HepG2 (cell line): ENCODE measurements around the gene MRI1. TPM values are rescaled to one million over a fixed set of nuclear protein-coding genes. Genes with fewer than 3 reads are reported as not detected.

Experiments used
- ATAC-seq: fragments of 200-7000 bp; cut with Tn5 transposase; 3 replicates; pipeline ENCODE4 v1.9.1; 2020; ENCODE audit warnings: mild to moderate bottlenecking, moderate library complexity
- BruUV-seq: library from RNA; stranded (reverse); fragments of 400-500 nt; replicated peaks from 2 replicates; lab custom pipeline; 2021; lab: Mats Ljungman, UMichigan
- CTCF ChIA-PET: fragments of 300-600 bp; formaldehyde crosslinking; extraction: SDS; loops from one replicate; lab custom pipeline; 2021; ENCODE audit warnings: low total read pairs, inconsistent platforms, low intra/inter-chr PET ratio; lab: Yijun Ruan, JAX
- POLR2A ChIA-PET: fragments of 350-600 bp; sonication (Branson Sonifier 250); formaldehyde crosslinking; loops from one replicate; lab custom pipeline; 2020; ENCODE audit warnings: antibody characterized with exemption, inconsistent platforms; lab: Yijun Ruan, JAX
- DNase-seq: peaks from one replicate; pipeline ENCODE4 v3.0.0-alpha.2; 2015; ENCODE audit warnings: low spot score
- FAIRE-seq: peaks from 3 replicates; lab custom pipeline; 2011; peaks lifted over from hg19 to GRCh38; lab: Jason Lieb, UNC
- H2AFZ ChIP-seq: one replicate; pipeline ENCODE4 v1.6.1; 2011; ENCODE audit warnings: low read length, inconsistent platforms
- H3K27ac ChIP-seq: fragments of 300-600 bp; 3 replicates; pipeline ENCODE4 v1.8.0; 2011; ENCODE audit warnings: mixed run types, mild to moderate bottlenecking, mixed read lengths, low read length, inconsistent platforms; ENCODE audit not compliant: insufficient read depth; ENCODE audit errors: extremely low read length
- H3K27me3 ChIP-seq, 2 experiments: fragments of 200-600 bp in 1 of 2; 2 replicates in 1 of 2; 3 replicates in 1 of 2; pipeline versions ENCODE4 v1.6.0 to v1.8.0; 2011; ENCODE audit warnings: low read length in 2 of 2, mild to moderate bottlenecking in 2 of 2, moderate library complexity in 2 of 2, inconsistent platforms in 1 of 2; ENCODE audit not compliant: insufficient read depth in 2 of 2, control insufficient read depth in 1 of 2
- H3K36me3 ChIP-seq, 2 experiments: fragments of 200-600 bp in 1 of 2; replicated peaks in 1 of 2; 2 replicates in 1 of 2; 3 replicates in 1 of 2; pipeline versions ENCODE4 v1.5.1 to v1.8.0; 2011; ENCODE audit warnings: low read length in 2 of 2, inconsistent platforms in 1 of 2; ENCODE audit not compliant: insufficient read depth in 2 of 2, control insufficient read depth in 1 of 2
- H3K4me1 ChIP-seq: 2 replicates; pipeline ENCODE4 v1.5.1; 2012; ENCODE audit warnings: low read length, inconsistent platforms; ENCODE audit not compliant: insufficient read depth
- H3K4me2 ChIP-seq: 2 replicates; pipeline ENCODE4 v1.6.0; 2011; ENCODE audit warnings: low read depth, low read length, inconsistent platforms
- H3K4me3 ChIP-seq, 3 experiments: fragments of 200-600 bp in 1 of 3; sonication (generic), shearing (Covaris generic) in 1 of 3; replicated peaks in 1 of 3; 2 replicates each; pipeline ENCODE4 v1.5.1; 2011 to 2016; ENCODE audit warnings: low read length in 3 of 3, inconsistent platforms in 2 of 3, low read depth in 2 of 3, mild to moderate bottlenecking in 2 of 3, control low read depth in 1 of 3, mixed read lengths in 1 of 3; ENCODE audit not compliant: insufficient read depth in 1 of 3
- H3K79me2 ChIP-seq: one replicate; pipeline ENCODE4 v1.6.1; 2011; ENCODE audit warnings: low read length, inconsistent platforms; ENCODE audit not compliant: insufficient read depth
- H3K9ac ChIP-seq: 2 replicates; pipeline ENCODE4 v1.6.0; 2011; ENCODE audit warnings: mild to moderate bottlenecking, low read depth, low read length, inconsistent platforms; ENCODE audit not compliant: insufficient read depth
- H3K9me3 ChIP-seq: 2 replicates; pipeline ENCODE4 v1.5.1; 2012; ENCODE audit warnings: mild to moderate bottlenecking, low read length
- H4K20me1 ChIP-seq: 2 replicates; pipeline ENCODE4 v1.6.0; 2011; ENCODE audit warnings: inconsistent platforms, mild to moderate bottlenecking, low read length, moderate library complexity; ENCODE audit not compliant: insufficient read depth
- HDAC1 ChIP-seq: sonication (generic); formaldehyde crosslinking; IDR thresholded peaks from 2 replicates; pipeline ENCODE4 v1.5.1; 2020; ENCODE audit warnings: mild to moderate bottlenecking, missing genetic modification reagents
- MEIS1 ChIP-seq: sonication (generic); formaldehyde crosslinking; IDR thresholded peaks from 2 replicates; pipeline ENCODE4 v1.9.0; 2021; ENCODE audit warnings: mild to moderate bottlenecking, missing genetic modification reagents, moderate library complexity, borderline replicate concordance
- NFE2L1 ChIP-seq: sonication (generic); formaldehyde crosslinking; IDR thresholded peaks from 2 replicates; pipeline ENCODE4 v1.4.0; 2020; ENCODE audit warnings: missing genetic modification reagents, mild to moderate bottlenecking, borderline replicate concordance
- NR2F6 ChIP-seq, 2 experiments: IDR thresholded peaks; 2 replicates each; pipeline ENCODE4 v1.6.1; 2016; ENCODE audit warnings: antibody characterized with exemption in 1 of 2, mild to moderate bottlenecking in 1 of 2
- SP4 ChIP-seq: sonication (generic); formaldehyde crosslinking; IDR thresholded peaks from 2 replicates; pipeline ENCODE4 v1.8.1; 2023; ENCODE audit warnings: mild to moderate bottlenecking, missing genetic modification reagents
- THYN1 ChIP-seq: sonication (generic); formaldehyde crosslinking; IDR thresholded peaks from 2 replicates; pipeline ENCODE4 v1.8.1; 2023; ENCODE audit warnings: low read depth, mild to moderate bottlenecking, moderate library complexity, missing genetic modification reagents, borderline replicate concordance
- YY1 ChIP-seq: IDR thresholded peaks from 2 replicates; pipeline ENCODE4 v1.6.1; 2011; ENCODE audit warnings: low read length, low read depth, moderate library complexity, mild to moderate bottlenecking; ENCODE audit not compliant: insufficient read depth, insufficient replicate concordance
- ZKSCAN8 ChIP-seq: IDR thresholded peaks from 2 replicates; pipeline ENCODE4 v1.6.1; 2016; ENCODE audit warnings: borderline replicate concordance, missing genetic modification reagents, missing compliant biosample characterization
- ZMYM3 ChIP-seq: sonication (generic); formaldehyde crosslinking; IDR thresholded peaks from 2 replicates; pipeline ENCODE4 v1.5.1; 2020; ENCODE audit warnings: mild to moderate bottlenecking, missing genetic modification reagents
- ZNF33B ChIP-seq: sonication (generic); formaldehyde crosslinking; IDR thresholded peaks from 2 replicates; pipeline ENCODE4 v1.5.1; 2020; ENCODE audit warnings: mild to moderate bottlenecking, missing genetic modification reagents
- WGBS: methylation state at CpG from one replicate; pipeline ENCODE4 v1.1.6; 2017; ENCODE audit warnings: low lambda C conversion rate; 5-methylcytosine and 5-hydroxymethylcytosine counted together
- in situ Hi-C: cut with HindIII; loops from 2 replicates; pipeline ENCODE4 v1.10.0; 2017; ENCODE audit warnings: low pct_unique_long_range_greater_than_20kb; ENCODE audit not compliant: extremely low pct_ligation_motif_present
- intact Hi-C: fragments of 100-400 bp; cut with micrococcal nuclease; formaldehyde crosslinking; loops from one replicate; pipeline ENCODE4 v1.10.0; 2022; ENCODE audit not compliant: unreplicated experiment
- polyA plus RNA-seq, 8 experiments: library from polyadenylated mRNA; depleted of rRNA in 3 of 8; stranded (reverse) in 7 of 8; unstranded in 1 of 8; fragments of >200 nt; fragmentation: Illumina TruSeq in 4 of 8; extraction: Trizol in 4 of 8; gene quantifications; 2 replicates each; pipeline versions ENCODE4 v1.2.1 to v1.2.3, GENCODE V29; 2011 to 2016; ENCODE audit warnings: low read depth in 4 of 8, missing spikeins in 1 of 8, mixed read lengths in 1 of 8; ENCODE audit not compliant: insufficient read depth in 1 of 8
- total RNA-seq, 5 experiments: library from RNA; depleted of rRNA; stranded (reverse); fragments of >200 nt; fragmentation: Illumina TruSeq; extraction: Trizol; gene quantifications; 2 replicates each; pipeline ENCODE4 v1.2.3, GENCODE V29; 2016; ENCODE audit warnings: low read depth in 1 of 5

Gene MRI1
- total and polyA plus RNA-seq, 2 of the 13 experiments (the other 11 are each of a cell fraction or from before 2014, with no cell fraction given), result 20.1 to 20.6 TPM

DNA sequence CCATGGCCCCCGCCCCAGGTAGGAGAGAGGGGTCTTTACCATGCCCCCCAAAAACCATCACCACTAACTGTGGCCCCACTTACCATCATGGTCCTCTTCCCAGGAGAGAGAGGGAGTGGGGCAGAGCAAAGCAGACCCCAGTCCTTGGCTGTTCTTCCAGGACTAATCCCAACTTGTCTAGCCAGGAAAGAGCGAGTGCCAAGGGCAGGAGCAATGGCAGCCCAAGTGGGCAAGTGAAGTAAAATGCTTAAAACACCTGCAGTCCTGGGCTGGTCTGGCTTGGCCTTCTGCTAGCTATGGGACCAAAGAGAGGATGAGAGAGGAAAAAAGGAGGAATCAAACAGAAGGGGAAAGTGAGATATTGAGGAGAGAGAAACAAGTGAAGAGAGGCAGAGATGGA lies 48.8 kb downstream of the MRI1 start:
- H3K27me3 ChIP-seq, result no peaks in the 10 kb centered on the region; a peak in 1 of 5 replicates
- FAIRE-seq, result no peak
- H3K27ac ChIP-seq, result no peak overlapping the region
- no peak overlapping the region for H3K9ac ChIP-seq
- no TSS peak for BruUV-seq
- whole genome bisulfite sequencing, result 95% methylated on average over 1 of the region's 2 CpGs
- CTCF ChIA-PET, result no interaction called here
- in situ Hi-C loops (no loop called here), intact Hi-C loops (no loop called here)
- no peaks in the 10 kb centered on the region for H3K36me3 ChIP-seq
- POLR2A ChIA-PET, result no interaction called here
- H3K4me2 ChIP-seq, result no peak overlapping the region
- no peaks in the 10 kb centered on the region for H3K9me3 ChIP-seq
- TF ChIP-seq HDAC1 (CRISPR knock-in tag) (no peak), ZKSCAN8 (CRISPR knock-in tag) (no peak), ZMYM3 (CRISPR knock-in tag) (0 out of 2 replicates have a peak, but pooled peaks have one; percentile 27)
- no peak overlapping the region for H2AFZ ChIP-seq
- DNase-seq, result no peak
- no peaks in the 10 kb centered on the region for H3K79me2 ChIP-seq
- no peaks in the 10 kb centered on the region for H4K20me1 ChIP-seq
- H3K4me1 ChIP-seq, result no peaks in the 10 kb centered on the region
- no peak overlapping the region for H3K4me3 ChIP-seq
- ATAC-seq, result no peak

DNA sequence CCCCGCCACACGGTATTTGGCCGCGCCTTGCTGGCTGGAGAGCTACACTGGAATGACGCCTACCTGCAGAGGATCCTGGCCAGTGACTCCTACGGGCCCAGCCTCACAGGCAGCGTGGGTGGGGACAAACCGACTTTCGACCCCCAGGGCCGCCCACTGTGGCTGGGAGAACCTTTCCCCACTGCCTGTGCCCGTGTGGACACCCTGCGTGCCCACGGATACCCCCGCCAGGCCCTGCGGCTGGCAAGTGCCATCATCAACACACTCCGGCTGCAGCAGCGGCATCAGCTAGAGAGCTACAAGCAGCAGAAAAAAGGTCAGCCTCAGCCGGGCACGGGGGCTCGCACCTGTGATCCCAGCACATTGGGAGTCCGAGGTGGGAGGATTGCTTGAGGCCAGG lies 50.2 kb downstream of the MRI1 start:
- no peak overlapping the region for H2AFZ ChIP-seq
- no peaks in the 10 kb centered on the region for H3K4me1 ChIP-seq
- WGBS, result 95% methylated on average over 6 of the region's 21 CpGs
- H3K9me3 ChIP-seq, result no peaks in the 10 kb centered on the region
- no peaks in the 10 kb centered on the region for H4K20me1 ChIP-seq
- no peaks in the 10 kb centered on the region; a peak in 1 of 5 replicates for H3K27me3 ChIP-seq
- H3K36me3 ChIP-seq, result no peaks in the 10 kb centered on the region
- H3K4me2 ChIP-seq, result no peak overlapping the region
- FAIRE-seq (no peak), ATAC-seq (no peak), DNase-seq (no peak)
- no peak overlapping the region for H3K27ac ChIP-seq
- no peak overlapping the region for H3K9ac ChIP-seq
- POLR2A ChIA-PET, result no interaction called here
- in situ Hi-C loops, result no loop called here
- H3K4me3 ChIP-seq, result no peak overlapping the region
- no peak for TF ChIP-seq NR2F6 (IDR thresholded peaks at IDR 0.05)
- TF ChIP-seq NR2F6 (CRISPR knock-in tag; IDR thresholded peaks at IDR 0.05), result no peak
- TF ChIP-seq ZNF33B (CRISPR knock-in tag), result no peak
- TF ChIP-seq YY1, result no peak
- no peak for TF ChIP-seq NFE2L1 (CRISPR knock-in tag)
- no peak for TF ChIP-seq MEIS1 (CRISPR knock-in tag)
- no peak for TF ChIP-seq SP4 (CRISPR knock-in tag)
- TF ChIP-seq THYN1 (CRISPR knock-in tag), result no peak
- no peak for TF ChIP-seq ZKSCAN8 (CRISPR knock-in tag)
- TF ChIP-seq, all 625 proteins: peak for 0
- no peaks in the 10 kb centered on the region for H3K79me2 ChIP-seq
- CTCF ChIA-PET, result no interaction called here
- no TSS peak for BruUV-seq
- intact Hi-C loops, result no loop called here
